CD4-positive, alpha-beta T cell treated with Interleukin-6 for 4 hours (primary cell): ENCODE measurements around the gene GSPT1.
A peak's percentile ranks its signal among the peaks of the same experiment; 100 is the strongest.
"Not testable (repeated sequence)": the region's sequence is repeated elsewhere in the genome, so short reads cannot be mapped to it uniquely, and the experiment has no call there.

ENCODE experiments used
- DNase-seq: peaks from one replicate; pipeline ENCODE4 v3.0.0-alpha.2; 2020; ENCODE audit warnings: mixed read lengths

The GSPT1 gene

DNA sequence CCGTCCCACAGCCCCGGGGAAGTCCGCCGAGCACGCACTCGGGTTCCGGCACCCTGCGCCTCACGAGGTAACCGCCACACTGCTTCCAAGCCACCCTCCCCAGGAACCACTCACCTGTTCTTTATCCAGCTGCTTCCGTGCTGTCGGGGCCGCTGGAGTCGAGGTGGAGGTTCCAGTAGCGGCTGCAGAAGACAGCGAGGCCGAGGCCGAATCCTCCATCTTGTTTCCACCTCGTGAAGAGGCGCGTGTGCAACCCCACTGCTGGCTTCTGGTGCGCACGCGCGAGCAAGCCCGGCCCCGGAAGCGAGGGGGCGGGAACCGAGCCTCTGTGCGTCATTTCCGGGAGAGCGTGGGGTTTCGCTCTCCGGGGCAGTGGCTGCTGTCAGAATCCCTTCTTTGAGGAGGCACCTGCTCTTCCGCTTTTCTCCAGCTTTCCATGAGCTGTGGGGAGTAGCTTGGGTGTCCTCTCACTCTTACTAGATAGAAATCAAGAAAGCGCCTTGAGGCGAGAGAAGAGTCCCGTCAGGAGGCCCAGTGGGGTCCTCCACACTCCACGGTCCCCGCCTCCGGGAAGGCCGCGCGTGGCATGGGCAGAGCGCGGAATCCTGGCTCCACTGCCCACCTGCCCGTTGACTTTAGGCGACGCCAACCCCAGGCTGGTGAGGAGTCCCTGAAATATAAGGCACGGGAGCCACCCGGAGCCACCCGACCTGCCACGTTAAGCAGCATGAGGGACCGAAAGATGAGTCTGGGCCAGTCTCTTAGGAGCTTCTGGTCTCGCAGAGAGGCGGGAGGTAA is 64.3 kb downstream of the GSPT1 start, which contains the start of gene RSL1D1:
RSL1D1 (minus strand) TSS at position 249 of the 798 bp plus-strand sequence; CDS start at position 219, 30 bp downstream.
- peak; percentile 90 for DNase-seq

GRCh38 chr16:11848842-11849241 is 66.9 kb downstream of the GSPT1 start:
- no peak for DNase-seq

- no peak for DNase-seq
Measured at GRCh38 chr16:11844499-11844898, 71.3 kb downstream of the GSPT1 start.

GRCh38 chr16:11843861-11844260 is 71.9 kb downstream of the GSPT1 start:
- no peak for DNase-seq

DNA sequence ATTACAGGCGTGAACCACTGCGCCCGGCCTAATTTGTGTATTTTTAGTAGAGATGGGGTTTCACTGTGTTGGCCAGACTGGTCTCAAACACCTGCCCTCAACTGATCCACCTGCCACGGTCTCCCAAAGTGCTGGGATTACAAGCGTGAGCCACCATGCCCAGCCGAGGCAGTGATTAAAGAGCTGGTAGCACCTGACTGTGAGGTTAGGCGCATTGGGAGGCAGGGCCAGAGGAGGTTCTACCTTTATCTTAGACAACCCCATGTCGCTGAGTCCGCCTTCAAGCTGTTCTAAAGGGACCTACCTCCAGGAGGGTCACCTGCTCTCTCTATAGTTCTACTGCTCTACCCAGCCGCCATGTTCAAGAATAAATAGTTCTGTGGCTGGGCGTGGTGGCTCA is 72.5 kb downstream of the GSPT1 start:
- DNase-seq = no peak

DNA sequence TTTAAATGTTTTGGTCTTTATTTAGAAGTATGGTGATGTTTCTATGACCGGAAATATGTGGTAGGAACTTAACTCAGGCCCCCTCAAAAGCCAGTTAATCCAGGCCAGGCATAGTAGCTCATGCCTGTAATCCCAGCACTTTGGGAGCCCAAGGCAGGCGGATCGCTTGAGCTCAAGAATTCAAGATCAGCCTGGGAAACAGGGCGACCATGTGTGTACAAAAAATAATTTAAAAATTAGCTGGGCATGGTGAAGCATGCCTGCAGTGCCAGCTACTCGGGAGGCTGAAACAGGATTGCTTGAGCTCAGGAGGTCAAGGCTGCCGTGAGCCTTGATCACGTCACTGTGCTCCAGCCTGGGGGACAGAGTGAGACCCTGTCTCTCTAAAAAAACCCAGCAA is 74.7 kb downstream of the GSPT1 start:
- DNase-seq = no peak

GRCh38 chr16:11836650-11837244 is 79.0 kb downstream of the GSPT1 start:
- DNase-seq = no peak

GRCh38 chr16:11835891-11836649 is 79.7 kb downstream of the GSPT1 start:
- DNase-seq = no peak

GRCh38 chr16:11835309-11835708 is 80.4 kb downstream of the GSPT1 start:
- DNase-seq = no peak

- no peak for DNase-seq
Measured at GRCh38 chr16:11833951-11834695, 81.6 kb downstream of the GSPT1 start.

DNA sequence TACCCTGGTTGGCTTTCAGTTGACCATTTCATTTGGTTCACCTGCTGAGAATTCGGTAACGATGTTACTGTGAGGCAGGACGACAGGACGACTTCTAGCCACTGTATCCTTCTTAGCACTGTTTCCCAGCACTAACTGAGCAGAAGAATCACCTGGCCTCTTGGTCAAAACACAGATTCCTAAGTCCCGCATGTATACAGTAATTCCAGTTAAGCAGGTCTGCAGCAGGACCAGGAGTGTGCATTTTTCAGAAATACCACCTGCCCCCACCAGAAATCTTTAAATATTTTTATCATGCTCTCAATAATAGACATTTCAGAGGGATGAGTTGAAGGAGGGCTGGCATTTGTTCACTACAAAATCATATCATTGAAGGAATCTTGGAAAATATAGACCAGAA is 87.1 kb downstream of the GSPT1 start:
- no peak for DNase-seq

DNA sequence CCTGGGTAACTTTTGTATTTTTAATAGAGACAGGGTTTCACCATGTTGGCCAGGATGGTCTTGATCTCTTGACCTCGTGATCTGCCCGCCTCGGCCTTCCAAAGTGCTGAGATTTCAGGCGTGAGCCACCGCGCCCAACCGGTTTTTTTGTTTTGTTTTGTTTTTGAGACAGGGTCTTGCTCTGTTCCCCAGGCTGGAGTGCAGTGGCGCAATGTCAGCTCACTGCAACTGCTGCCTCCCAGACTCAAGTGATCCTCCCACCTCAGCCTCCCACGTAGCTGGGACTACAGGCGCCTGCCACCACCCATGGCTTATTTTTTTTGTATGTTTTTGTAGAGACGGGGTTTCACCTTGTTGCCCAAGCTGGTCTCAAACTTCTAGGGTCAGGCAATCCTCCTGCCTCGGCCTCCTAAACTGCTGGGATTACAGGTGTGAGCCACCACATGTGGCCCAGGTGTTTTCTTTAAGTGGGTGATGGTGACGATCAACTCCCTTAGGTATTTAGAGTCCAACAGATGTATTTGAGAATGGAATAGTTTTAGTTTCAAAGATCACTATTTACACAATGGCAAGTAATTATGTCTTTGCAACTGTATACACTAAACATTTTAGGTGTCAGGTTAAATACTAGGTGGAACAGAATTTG is 90.1 kb downstream of the GSPT1 start:
- DNase-seq = not testable (repeated sequence)

DNA sequence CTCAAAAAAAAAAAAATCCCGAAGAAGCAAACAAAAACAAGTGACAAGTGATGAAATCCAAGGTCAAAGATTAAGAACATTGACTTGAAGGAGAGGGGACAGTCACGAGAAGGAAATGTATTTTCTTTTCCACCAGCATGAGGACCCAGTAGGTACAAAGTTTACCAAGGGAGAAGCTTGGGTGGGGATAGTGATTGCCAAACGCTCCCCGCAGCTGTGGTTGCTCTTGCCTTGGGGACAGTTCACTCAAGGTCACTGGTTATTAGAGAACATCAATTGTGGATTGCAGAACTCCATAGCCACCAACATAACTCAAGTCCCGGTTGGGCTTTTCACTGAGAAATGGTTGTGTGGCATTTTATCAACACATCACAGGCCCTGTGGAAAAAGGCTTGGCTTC is 91.4 kb downstream of the GSPT1 start:
- DNase-seq = no peak

DNA sequence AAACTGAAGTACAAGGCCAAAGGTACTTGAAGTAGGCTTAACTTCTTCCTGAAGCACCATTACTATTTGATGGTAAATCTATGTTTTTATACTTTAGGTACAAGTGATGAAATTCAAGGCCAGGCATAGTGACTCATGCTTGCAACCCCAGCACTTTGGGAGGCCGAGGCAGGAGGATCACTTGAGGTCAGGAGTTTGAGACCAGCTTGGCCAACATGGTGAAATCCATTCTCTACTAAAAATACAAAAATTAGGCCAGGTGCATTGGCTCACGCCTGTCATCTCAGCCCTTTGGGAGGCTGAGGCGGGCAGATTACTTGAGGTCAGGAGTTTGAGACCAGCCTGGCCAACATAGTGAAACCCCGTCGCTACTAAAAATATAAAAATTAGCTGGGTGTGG is 92.1 kb downstream of the GSPT1 start:
- DNase-seq = not testable (repeated sequence)

DNA sequence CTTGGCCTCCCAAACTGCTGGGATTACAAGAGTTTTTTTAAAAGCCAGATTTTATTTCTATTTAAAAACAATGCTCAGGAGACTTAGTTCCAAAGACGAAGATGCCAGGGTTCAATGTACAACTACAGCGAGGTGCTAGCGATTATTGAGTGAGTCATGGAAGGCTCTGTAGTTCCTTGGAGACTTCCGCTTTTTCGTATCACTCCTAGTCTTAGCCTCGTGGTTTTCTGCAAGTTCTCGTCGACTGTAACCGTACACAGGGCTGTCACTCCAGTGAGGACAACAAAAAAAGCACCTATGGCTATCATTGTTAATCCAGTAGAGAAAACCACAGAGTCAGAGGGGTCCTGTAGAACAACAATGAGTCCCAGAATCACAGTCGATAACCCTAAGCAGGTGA is 96.0 kb downstream of the GSPT1 start:
- no peak for DNase-seq

- DNase-seq = not testable (repeated sequence)
Measured at GRCh38 chr16:11818970-11819369, 96.8 kb downstream of the GSPT1 start.
